Caco-2 (cell line): ENCODE results near the gene MECR. TPM values are rescaled to one million over a fixed set of nuclear protein-coding genes. Genes with fewer than 3 reads are reported as not detected.

Experiments
- BruUV-seq: library from RNA; stranded (reverse); fragments of 400-500 nt; replicated peaks from 2 replicates; lab custom pipeline; 2021; lab: Mats Ljungman, UMichigan
- CTCF ChIA-PET: fragments of 300-600 bp; sonication (Branson Sonifier 250); formaldehyde crosslinking; loops from one replicate; lab custom pipeline; 2022; ENCODE audit warnings: antibody characterized with exemption; lab: Charles Lee
- POLR2A ChIA-PET: fragments of 300-600 bp; sonication (Branson Sonifier 250); formaldehyde crosslinking; loops from one replicate; lab custom pipeline; 2022; ENCODE audit warnings: antibody characterized with exemption; lab: Charles Lee
- DNase-seq, 2 experiments: peaks; one replicate each; pipeline versions ENCODE4 v3.0.0 to v3.0.0-alpha.2; 2020 to 2022
- H3K27me3 ChIP-seq: replicated peaks from 2 replicates; pipeline ENCODE4 v1.6.0; 2011; ENCODE audit warnings: low read length; ENCODE audit not compliant: control insufficient read depth, insufficient read depth
- H3K36me3 ChIP-seq: 2 replicates; pipeline ENCODE4 v1.5.1; 2011; ENCODE audit warnings: low read length; ENCODE audit not compliant: control insufficient read depth, insufficient read depth
- H3K4me1 ChIP-seq: fragments of 250-450 bp; sonication (Bioruptor Pico); 2 replicates; pipeline ENCODE4 v1.5.1; 2020; ENCODE audit warnings: mild to moderate bottlenecking
- H3K4me3 ChIP-seq: 2 replicates; pipeline ENCODE4 v1.5.1; 2011; ENCODE audit warnings: low read depth, mild to moderate bottlenecking, control low read depth, low read length
- H3K9me3 ChIP-seq: fragments of 250-450 bp; sonication (Bioruptor Pico); 2 replicates; pipeline ENCODE4 v1.5.1; 2020; ENCODE audit warnings: mild to moderate bottlenecking, moderate library complexity
- H3K27ac Mint-ChIP-seq: one replicate; pipeline ENCODE4 v1.8.0; 2022; ENCODE audit warnings: mixed read lengths; ENCODE audit not compliant: unreplicated experiment
- H3K27me3 Mint-ChIP-seq: one replicate; pipeline ENCODE4 v1.8.0; 2022; ENCODE audit warnings: mixed read lengths; ENCODE audit not compliant: insufficient read depth, unreplicated experiment
- H3K36me3 Mint-ChIP-seq: one replicate; pipeline ENCODE4 v1.8.0; 2022; ENCODE audit warnings: mild to moderate bottlenecking, mixed read lengths; ENCODE audit not compliant: insufficient read depth, unreplicated experiment
- H3K4me1 Mint-ChIP-seq: one replicate; pipeline ENCODE4 v1.8.0; 2022; ENCODE audit warnings: low read depth, mixed read lengths; ENCODE audit not compliant: unreplicated experiment
- H3K4me3 Mint-ChIP-seq: one replicate; pipeline ENCODE4 v1.8.0; 2022; ENCODE audit warnings: mild to moderate bottlenecking, moderate library complexity, mixed read lengths; ENCODE audit not compliant: unreplicated experiment
- H3K9me3 Mint-ChIP-seq: one replicate; pipeline ENCODE4 v1.8.0; 2022; ENCODE audit warnings: mixed read lengths; ENCODE audit not compliant: unreplicated experiment
- CTCF ChIP-seq, 2 experiments: fragments of 200-600 bp in 1 of 2; IDR thresholded peaks; 1 replicate in 1 of 2; 2 replicates in 1 of 2; pipeline versions ENCODE4 v1.5.1 to v1.8.0; 2011 to 2022; ENCODE audit warnings: antibody characterized with exemption in 1 of 2, control low read depth in 1 of 2, inconsistent platforms in 1 of 2, low read depth in 1 of 2, low read length in 1 of 2, mild to moderate bottlenecking in 1 of 2, moderate library complexity in 1 of 2; ENCODE audit not compliant: insufficient read depth in 1 of 2, severe bottlenecking in 1 of 2, unreplicated experiment in 1 of 2
- intact Hi-C: fragments of 100-400 bp; cut with micrococcal nuclease; formaldehyde crosslinking; loops from one replicate; pipeline ENCODE4 v1.10.0; 2022; ENCODE audit not compliant: unreplicated experiment
- total RNA-seq: library from RNA; stranded (reverse); gene quantifications from 2 replicates; pipeline ENCODE4 v1.2.3, GENCODE V29; 2022

The MECR gene
- total RNA-seq, 1 experiment from 2014 or later = 23.1 TPM

- no TSS peak for BruUV-seq
- Histone ChIP-seq H3K27me3 (no peaks in the 10 kb centered on the region), H3K9me3 (no peaks in the 10 kb centered on the region), H3K36me3 (no peaks in the 10 kb centered on the region), H3K4me1 (peaks cover 12% of the 10 kb centered on the region; the same call in 1 of the 2 replicates), H3K4me3 (no peak overlapping the region)
- intact Hi-C loops = no loop called here
- Mint-ChIP-seq H3K4me3 (no peak overlapping the region), H3K9me3 (no peaks in the 10 kb centered on the region), H3K36me3 (peaks cover 46% of the 10 kb centered on the region), H3K27ac (no peak overlapping the region), H3K27me3 (no peaks in the 10 kb centered on the region), H3K4me1 (no peaks in the 10 kb centered on the region)
- no peak for TF ChIP-seq CTCF (IDR thresholded peaks at IDR 0.05; ENCODE audit: insufficient read depth in 1 of 2, low read depth in 1 of 2, low read length in 1 of 2, severe bottlenecking in 1 of 2, unreplicated experiment in 1 of 2)
- ChIA-PET POLR2A (no interaction called here), CTCF (interaction anchor here (0.5 kb wide), 1 partner anchor 15 kb away, joined by 3 read pairs; no protein-coding TSS in a partner anchor)
- DNase-seq = no peak
Measured at GRCh38 chr1:29169976-29170375, 60.8 kb downstream of the MECR start.

GRCh38 chr1:29167904-29168303 lies 62.8 kb downstream of the MECR start:
- peaks cover 50% of the 10 kb centered on the region for H3K36me3 Mint-ChIP-seq
- ChIA-PET POLR2A (interaction anchor here (0.6 kb wide), 1 partner anchor 13 kb away, joined by 5 read pairs; no protein-coding TSS in a partner anchor), CTCF (interaction anchor here (1.5 kb wide), 1 partner anchor 11 kb away, joined by 3 read pairs; no protein-coding TSS in a partner anchor)
- no peaks in the 10 kb centered on the region for H3K4me1 Mint-ChIP-seq
- H3K36me3 ChIP-seq = no peaks in the 10 kb centered on the region
- H3K27ac Mint-ChIP-seq = no peak overlapping the region
- H3K27me3 ChIP-seq = no peaks in the 10 kb centered on the region
- BruUV-seq = no TSS peak
- no peaks in the 10 kb centered on the region for H3K27me3 Mint-ChIP-seq
- no peak overlapping the region for H3K4me3 ChIP-seq
- no peaks in the 10 kb centered on the region for H3K9me3 ChIP-seq
- no peak for DNase-seq
- no peaks in the 10 kb centered on the region for H3K9me3 Mint-ChIP-seq
- H3K4me3 Mint-ChIP-seq = no peak overlapping the region
- intact Hi-C loops = no loop called here
- no peak for TF ChIP-seq CTCF (IDR thresholded peaks at IDR 0.05; ENCODE audit: insufficient read depth in 1 of 2, low read depth in 1 of 2, low read length in 1 of 2, severe bottlenecking in 1 of 2, unreplicated experiment in 1 of 2)
- H3K4me1 ChIP-seq = peaks cover 12% of the 10 kb centered on the region; the same call in 1 of the 2 replicates

- Histone ChIP-seq H3K36me3 (no peaks in the 10 kb centered on the region), H3K4me3 (no peak overlapping the region), H3K9me3 (no peaks in the 10 kb centered on the region), H3K4me1 (peaks cover 12% of the 10 kb centered on the region; the same call in 1 of the 2 replicates), H3K27me3 (no peaks in the 10 kb centered on the region)
- ChIA-PET CTCF (interaction anchor here (1.5 to 1.6 kb wide), 2 partner anchors 9 to 31 kb away, joined by 3 to 5 read pairs; no protein-coding TSS in a partner anchor), POLR2A (interaction anchor here (0.6 to 1.1 kb wide), 2 partner anchors 9 to 1875 kb away, joined by 3 to 7 read pairs; no protein-coding TSS in a partner anchor)
- no peak overlapping the region for H3K4me3 Mint-ChIP-seq
- H3K36me3 Mint-ChIP-seq = peaks cover 50% of the 10 kb centered on the region
- no TSS peak for BruUV-seq
- peak in 1 of 2 experiments; percentile 36 for DNase-seq
- no peak for TF ChIP-seq CTCF (IDR thresholded peaks at IDR 0.05; ENCODE audit: insufficient read depth in 1 of 2, low read depth in 1 of 2, low read length in 1 of 2, severe bottlenecking in 1 of 2, unreplicated experiment in 1 of 2)
- no peaks in the 10 kb centered on the region for H3K4me1 Mint-ChIP-seq
- no peaks in the 10 kb centered on the region for H3K27me3 Mint-ChIP-seq
- H3K27ac Mint-ChIP-seq = no peak overlapping the region
- no peaks in the 10 kb centered on the region for H3K9me3 Mint-ChIP-seq
- intact Hi-C loops = no loop called here
Measured at GRCh38 chr1:29166291-29166878, 64.3 kb downstream of the MECR start.
